ENCODE data around the gene RNF222.
A peak's percentile ranks its signal among the peaks of the same experiment; 100 is the strongest.
"Not testable (repeated sequence)": the region's sequence is repeated elsewhere in the genome, so short reads cannot be mapped to it uniquely, and the experiment has no call there.

Gene RNF222

DNA sequence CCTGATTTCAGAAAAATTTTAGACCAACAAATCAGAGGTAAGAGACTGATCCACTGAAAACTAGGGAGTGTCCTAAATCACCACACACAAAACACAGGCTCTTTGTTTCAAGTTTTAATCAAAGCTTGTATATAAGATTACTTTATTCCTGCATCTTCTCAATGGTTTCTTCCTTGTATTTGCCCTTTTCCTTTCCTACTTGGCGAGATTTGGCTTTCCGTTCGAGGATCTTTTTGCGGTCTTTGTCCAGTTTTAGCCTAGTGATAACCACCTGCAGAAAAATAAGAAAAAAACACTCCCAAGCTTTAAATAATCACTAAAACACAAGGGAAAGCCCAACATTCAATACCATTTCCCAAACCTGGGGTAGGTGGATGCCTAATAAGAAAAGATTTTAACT lies 20.2 kb downstream of the RNF222 start:
- DNase-seq = no peak

DNA sequence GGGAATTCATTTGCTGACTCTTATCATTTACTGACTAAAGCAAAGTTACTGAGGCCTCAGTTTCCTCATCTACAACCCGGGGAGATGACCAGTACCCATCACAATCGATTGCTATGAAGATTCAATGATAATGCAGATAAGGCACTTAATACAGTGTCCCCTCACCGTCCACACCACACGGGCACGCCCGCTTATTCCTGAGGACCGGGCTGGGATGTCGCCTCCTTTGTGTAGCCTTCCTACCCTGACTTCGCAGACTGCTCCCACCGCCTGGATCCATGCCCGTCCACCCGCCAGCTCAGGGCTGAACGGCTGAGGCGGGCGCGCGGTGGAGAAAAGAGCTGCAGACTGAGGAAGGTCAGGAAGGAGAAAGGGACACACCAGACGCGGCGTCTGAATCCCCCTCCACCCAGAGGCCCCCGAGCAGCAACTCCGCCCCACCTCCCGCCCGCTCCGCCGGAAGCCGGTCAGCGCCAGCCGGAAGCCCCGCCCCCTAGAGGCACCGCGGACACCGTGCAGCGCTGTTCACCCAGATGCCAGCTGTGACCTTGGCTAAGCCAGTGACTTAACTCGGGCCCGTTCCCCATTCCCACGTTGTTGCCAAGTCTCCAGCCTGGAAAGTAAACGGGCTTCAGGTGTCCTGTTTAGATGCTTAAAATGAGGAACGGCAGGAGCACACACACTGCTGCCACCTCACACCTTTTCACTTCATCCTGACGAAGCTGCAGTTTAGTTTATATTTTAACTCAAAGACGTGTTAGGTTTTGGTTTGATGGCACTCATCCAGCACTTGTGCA lies 21.2 kb downstream of the RNF222 start, which contains the start of gene KRABD2:
TSS of gene KRABD2 (minus strand) at position 434 of the 797 bp plus-strand sequence.
- peak; percentile 94 for DNase-seq

DNA sequence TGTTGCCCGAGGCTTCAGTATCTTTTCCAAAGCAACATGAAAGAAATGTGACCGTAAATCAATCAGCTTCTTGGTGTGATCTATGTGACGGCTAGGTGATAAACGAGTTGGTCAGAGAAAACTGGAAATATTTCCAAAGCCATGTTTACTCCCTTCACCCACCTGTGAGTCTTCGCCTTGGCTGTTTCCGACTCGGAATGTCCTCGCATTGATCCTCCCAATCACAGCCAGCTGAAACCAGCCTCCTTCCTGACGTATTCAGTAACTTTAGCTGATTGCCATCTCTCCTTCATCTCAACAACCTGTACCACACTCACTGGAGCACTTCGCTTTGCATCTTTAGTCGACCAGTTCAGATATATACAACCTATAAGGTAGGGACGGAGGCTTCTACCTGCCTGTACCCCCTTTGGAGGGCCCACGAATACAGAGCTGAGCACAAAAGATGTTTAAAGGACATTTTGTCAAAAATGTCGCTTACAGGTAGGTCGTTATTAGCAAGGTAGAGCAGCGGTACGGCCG lies 21.8 kb downstream of the RNF222 start:
- DNase-seq = peak; percentile 57

DNA sequence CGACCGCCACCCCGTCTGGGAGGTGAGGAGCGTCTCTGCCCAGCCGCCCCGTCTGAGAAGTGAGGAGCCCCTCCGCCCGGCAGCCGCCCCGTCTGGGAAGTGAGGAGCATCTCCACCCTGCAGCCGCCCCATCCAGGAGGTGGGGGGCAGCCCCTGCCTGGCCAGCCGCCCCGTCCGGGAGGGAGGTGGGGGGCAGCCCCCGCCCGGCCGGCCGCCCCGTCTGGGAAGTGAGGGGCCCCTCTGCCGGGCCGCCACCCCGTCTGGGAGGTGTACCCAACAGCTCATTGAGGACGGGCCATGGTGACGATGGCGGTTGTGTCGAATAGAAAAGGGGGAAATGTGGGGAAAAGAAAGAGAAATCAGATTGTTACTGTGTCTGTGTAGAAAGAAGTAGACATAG lies 23.8 kb downstream of the RNF222 start:
- DNase-seq = not testable (repeated sequence)

DNA sequence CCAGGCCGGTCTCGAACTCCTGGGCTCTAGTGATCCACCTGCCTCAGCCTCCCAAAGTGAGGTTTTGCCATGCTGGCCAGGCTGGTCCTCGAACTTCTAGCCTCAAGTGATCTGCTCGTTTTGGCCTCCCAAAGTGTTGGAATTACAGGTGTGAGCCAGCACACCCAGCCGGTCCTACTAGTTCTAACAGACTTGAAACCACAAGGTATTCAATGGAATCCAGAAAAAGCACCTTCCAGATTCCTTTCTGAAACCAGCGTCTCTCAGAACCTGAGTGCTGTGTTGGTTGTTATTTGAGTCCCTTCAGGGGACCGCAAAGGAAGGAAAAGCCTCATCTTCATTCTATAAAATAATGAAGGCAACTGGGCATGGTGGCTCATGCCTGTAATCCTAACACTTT lies 25.2 kb downstream of the RNF222 start:
- no peak for DNase-seq

DNA sequence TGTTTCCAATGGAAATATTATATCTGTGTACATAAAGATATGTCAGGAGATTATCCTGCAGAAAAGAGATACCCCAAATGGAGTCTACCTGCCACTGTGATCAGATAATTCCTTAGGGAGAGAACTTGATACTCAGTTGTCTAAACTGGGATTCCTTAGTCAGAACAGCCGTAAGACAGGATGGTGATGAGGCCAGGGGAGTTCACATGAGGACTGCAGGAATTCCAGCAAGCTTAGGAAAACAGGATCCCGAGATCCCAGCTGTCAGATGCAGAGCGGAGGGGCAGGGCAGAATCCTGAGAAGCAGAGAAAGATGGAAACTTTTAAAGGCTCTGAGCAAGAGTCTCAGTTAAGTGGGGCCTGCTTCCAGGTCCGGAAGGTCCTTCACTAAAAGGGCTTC lies 25.8 kb downstream of the RNF222 start:
- DNase-seq = peak; percentile 75

DNA sequence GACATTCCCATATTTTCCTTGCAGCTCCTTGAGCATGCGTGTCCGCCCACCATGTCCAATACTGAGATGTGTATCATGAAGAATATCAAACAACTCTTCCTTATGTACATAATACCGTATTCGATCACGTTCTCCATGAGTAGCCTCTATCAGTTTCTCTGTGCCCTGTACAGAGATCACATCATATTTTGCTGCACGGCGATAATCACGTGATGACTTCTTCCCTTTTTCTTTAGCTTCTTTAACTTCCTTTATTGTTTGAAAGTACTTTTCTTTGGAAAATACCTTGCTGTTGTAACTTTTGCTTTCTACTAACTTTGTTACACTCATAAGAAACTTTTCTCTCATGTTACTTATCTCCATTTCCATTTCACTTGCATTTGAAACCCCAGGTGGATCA lies 27.7 kb downstream of the RNF222 start:
- no peak for DNase-seq

DNA sequence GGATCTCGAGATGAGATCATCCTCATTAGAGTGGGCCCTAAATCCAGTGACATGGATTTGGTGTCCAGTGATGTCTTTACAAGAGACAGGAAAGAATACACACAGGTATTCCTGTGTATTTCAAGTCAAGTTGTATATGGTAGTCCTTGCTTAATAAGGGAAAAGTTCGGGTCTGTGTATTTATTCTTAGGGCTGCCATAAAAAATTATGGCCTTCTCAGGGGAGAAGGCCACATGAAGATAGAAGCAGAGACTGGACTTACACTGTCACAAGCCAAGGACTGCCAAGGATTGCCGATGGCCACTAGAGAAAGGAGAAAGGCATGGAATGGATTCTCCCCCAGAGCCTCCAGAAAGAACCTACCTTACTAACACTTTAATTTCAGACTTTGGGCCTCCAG lies 29.4 kb downstream of the RNF222 start:
- no peak for DNase-seq

DNA sequence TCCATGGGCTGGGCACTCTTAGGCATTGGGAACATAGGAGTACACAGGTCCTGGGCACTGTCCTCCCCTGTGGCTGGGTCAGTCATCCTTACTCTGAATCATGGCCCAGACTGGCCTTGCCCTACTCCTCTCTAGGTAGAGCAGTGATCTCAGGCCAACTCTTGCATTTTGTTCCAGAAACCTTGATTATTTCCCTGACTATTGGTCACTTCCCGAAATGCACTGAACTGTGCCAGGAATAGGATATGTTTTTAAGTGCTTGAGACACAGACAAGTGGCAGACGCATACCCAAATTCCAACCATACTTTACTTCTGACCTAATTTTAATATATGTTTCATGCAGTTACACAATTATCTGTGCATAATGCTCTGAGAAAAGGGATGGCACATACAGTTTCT lies 31.4 kb downstream of the RNF222 start:
- DNase-seq = no peak

DNA sequence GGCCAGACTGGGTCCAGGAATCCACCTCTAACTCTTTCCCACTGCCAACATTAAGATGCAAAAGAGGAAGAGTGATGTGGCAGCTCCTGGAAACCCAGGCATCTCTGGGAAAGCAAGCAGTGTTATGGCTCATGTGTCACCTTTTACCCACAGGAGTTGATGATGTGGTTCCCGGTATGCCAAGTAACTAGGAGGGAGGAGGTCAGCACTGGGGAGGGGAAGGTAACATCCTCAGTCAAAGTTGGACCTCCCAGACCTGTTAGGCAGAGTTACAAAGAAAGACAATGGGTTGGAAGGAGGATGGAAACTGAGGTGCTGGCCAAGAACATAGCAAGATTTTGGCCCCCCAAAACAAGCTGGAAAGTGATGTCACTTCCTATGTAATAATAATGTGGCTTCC lies 32.5 kb downstream of the RNF222 start:
- DNase-seq = no peak

DNA sequence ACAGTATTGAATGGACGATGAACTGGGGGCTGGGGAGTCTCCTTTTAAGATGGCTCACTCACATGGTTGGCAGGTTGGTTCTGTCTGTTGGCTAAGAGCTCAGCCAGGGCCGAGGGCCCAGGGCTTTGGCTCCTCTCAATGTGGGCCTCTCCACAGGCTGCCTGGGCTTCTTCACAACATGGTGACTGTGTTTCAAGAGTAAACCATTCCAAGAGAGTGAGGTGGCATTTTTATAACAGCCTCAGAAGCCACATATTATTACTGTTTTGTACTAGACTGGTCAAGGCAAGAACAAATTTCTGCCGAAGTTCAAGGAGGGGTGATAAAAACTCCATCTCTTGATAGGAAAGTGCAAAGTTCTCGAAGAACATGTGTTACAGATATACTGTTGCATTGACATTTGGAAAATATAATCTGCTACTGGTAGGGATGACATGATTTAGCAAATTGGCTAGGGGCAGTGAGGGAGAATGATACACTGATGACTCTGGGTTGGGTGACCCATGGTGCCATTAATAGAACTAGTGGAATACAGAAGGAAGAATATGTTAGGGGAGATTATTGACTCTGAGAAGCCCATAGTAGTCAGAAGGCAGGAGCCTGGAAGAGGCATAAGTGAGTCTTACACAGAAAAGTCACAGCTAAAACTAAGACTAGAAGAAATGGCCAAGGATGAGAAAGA lies 34.8 kb downstream of the RNF222 start:
- no peak for DNase-seq

DNA sequence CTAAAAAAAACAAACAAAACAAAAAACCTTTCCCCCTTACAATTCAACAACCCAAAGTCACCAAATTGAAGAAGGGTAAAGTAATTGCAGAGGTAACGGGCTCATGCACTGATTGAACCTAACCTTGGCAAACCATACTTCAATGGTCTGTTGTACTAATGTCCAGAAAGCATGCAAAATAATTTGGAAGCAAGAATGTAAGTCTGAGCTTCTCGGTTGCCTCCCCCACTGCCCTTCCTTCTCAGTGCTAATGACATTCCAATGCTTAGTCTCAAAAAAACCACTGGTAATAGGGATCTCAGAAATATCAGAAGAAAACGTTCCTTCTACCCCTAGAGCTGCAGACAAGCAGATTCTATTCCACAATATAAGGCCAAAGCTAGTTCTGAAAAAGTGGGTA lies 36.9 kb downstream of the RNF222 start:
- no peak for DNase-seq

DNA sequence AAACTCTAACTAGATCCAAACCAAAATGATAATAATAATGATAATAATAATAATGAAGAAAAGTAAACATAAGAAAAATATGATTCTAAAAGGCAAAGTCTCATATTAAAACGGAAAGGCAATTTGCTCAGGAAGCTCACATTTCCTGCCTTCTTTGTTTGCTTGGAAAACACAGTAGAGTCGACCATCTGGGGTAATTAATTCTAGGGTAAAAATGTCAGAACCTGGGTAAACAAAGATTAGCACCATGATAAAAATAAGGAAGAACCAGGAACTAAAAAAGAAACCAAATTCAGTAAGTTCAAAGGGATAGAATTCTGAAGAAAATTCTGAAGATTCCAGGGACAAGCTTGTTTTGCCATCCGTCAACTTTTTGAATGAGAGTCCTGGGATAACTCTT lies 37.4 kb downstream of the RNF222 start:
- peak; percentile 60 for DNase-seq

DNA sequence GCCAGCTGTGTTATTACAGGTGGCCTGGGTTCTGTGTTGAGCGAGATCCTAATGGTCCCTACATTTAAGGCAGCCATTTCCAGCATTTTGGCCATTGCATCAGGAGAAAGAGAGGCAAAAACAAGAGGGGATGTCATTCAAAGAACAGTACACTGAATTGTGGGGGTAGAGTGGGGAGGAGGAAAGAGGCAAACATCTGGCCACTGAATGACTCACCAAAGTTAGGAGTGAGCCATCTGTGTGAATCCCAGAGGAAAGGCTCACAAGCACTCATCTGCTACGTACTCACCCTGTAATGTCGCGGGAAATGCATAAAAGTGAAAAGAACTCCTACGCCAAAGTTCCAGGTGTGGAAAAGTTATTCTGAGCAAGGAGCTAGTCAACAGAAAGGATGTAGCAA lies 37.9 kb downstream of the RNF222 start:
- DNase-seq = peak; percentile 90

DNA sequence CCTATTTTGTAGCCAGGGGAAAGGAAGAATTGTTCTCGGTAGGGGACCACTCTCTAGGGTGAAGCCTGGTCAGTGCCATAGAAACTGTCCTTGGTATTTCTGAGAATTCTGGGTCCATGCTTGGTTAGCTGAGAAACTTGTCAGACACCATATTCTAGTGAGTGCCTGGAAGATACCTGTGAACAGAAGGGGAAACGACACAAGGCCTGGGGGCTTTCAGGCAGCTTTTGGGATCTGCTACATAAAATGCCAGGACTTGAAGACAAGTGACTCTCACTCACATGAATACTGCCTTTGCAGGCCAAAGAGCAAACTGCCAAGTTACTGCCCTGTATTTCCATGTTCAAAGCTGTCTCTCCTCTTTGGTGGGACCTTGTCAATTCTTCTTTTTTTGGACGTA lies 39.7 kb downstream of the RNF222 start:
- DNase-seq = no peak

DNA sequence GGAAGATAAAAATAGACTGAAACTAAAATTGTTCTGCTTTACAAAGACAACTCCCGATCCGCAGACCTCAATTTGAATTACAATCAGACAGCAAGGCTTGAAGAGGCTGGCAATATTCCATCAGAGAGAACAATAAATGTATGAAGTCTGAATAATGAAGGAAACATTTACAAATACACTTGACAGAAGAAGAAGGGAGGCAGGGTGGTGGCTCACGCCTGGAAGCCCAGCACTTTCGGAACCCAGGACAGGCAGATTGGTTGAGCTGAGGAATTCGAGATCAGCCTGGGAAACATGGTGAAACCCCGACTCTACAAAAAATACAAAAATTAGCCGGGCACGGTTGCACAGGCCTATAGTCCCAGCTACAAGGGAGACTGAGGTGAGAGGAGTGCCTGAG lies 43.4 kb downstream of the RNF222 start:
- no peak for DNase-seq

DNA sequence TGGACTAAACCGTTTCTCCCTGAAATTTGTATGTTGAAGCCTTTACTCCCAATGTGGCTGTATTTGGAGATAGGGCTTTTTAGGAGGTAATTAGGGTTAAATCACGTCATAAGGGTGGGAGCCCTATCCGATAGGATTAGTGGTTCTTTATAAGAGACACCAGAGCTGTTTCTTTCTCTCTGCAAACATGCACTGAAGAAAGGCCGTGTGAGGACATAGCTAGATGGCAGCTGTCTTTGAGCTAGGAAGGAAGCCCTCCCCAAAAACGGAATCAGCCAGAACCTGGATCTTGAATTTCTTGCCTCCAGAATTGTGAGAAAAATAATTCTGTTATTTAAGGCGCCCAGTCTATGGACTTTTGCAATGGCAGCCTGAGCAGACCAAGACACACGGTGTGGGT lies 43.9 kb downstream of the RNF222 start:
- no peak for DNase-seq

DNA sequence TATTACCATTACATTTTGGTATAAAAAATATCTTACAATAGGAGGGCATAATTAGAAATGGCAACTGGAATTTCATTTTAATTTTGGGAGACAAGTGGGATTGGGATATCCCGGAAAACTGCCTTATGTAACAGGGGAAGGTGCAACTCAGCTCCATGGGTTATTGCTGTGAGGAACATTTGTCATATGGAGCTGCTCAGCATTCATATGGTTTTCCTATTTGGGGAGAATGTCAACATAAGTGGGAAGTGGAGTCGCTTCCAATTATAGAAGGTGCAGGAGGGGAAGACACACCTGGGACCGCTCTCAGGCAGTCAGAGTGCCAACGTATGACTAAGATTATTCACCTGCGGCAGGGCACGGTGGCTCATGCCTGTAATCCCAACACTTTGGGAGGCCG lies 47.3 kb downstream of the RNF222 start:
- DNase-seq = no peak

DNA sequence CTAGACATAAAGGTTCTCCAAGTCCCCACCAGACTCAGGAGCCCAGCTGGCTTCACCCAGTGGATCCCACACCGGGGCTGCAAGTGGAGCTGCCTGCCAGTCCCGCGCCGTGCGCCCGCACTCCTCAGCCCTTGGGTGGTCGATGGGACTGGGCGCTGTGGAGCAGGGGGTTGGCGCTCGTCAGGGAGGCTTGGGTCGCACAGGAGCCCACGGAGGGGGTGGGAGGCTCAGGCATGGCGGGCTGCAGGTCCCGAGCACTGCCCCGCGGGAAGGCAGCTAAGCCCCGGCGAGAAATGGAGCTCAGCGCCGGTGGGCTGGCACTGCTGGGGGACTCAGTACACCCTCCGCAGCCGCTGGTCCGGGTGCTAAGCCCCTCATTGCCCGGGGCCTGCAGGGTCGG lies 50.6 kb downstream of the RNF222 start:
- not testable (repeated sequence) for DNase-seq

DNA sequence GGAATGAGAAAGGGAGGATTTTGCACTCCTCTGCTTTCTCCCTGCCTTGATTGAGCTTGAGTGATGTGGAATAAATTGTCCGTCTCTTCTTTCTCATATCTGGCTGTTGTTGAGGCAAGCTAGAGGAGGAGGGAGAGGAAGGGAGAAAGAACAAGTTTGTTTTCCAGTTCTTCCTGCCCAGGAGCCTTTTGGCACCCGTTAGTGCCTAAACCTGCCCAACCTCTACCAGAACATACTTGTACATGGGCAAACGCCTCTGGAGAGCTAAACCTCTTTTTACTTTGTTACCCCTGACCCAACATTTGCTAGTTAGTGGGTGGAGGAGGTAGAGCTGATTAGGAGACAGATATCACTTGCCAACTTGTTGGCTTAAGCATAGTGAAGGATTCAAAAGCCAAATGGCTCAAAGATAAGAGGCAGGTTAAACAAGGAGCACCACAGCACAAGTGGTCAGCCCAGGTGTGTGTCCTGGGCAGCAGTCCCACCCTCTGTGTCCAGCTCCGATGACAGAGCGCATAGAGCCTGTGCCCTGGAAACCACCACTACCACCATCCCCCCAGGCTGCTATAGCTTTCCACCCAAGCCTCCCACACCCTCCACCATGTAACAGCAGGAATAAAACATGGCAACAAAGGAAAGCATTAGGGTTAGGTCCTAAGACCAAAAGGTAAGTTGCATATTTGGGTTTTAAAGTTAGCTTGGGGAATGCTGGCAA lies 51.5 kb downstream of the RNF222 start:
- DNase-seq = no peak

DNA sequence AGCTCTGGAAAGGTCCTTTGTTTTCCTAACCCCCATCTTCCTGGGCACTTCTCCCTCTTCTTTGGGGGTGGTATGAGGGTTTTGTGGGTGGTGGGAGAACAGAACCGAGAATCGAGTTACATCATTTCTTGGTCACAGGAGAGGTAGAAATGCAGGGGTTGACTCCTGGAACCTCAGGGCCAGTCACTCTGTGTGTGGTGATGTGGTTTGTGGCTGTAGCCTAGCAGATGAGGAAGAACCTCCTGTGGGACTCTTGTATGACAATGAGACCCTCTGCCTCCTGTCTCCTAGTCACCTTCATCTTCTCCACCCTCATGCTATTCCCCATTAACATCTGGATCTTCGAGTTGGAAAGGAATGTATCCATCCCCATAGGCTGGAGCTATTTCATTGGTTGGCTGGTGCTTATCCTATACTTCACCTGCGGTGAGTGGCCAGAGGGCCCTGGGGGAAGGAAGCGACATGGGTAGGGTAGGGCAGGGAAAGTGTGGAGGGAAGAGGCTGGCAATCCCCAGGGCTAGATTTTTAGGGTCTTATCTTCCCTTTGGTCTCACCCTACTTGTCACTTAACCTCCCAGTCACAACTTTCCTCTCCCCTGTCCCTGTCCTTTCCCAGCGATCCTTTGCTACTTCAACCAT lies 52.5 kb downstream of the RNF222 start:
- DNase-seq = no peak

DNA sequence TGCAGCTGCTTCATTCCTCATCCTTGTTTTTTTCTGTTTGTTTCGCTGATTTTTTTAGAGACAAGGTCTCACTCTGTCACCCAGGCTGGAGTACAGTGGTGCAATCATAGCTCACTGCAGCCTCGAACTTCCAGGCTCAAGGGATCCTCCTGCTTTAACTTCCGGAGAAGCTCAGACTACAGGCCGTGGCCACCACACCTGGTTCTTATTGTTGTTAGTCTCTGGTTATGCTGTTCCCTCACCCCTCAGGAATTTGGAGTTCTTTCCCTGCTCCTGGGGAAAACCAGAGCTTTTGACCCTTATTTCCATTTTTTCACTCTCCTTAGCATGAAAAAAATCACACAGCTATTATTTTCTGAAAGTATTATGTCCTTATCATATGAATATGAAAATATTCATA lies 56.2 kb downstream of the RNF222 start:
- DNase-seq = no peak
